Nephron (organoid): ENCODE data around the gene THSD4.

Experiments used
- H3K27ac Mint-ChIP-seq, 3 experiments: 2 replicates each; pipeline ENCODE4 v1.8.0; 2020; ENCODE audit warnings: mixed read lengths in 3 of 3, mild to moderate bottlenecking in 2 of 3, moderate library complexity in 1 of 3
- H3K27me3 Mint-ChIP-seq: 2 replicates; pipeline ENCODE4 v1.8.0; 2021; ENCODE audit warnings: low read depth, mild to moderate bottlenecking, moderate library complexity, mixed read lengths
- H3K36me3 Mint-ChIP-seq: 2 replicates; pipeline ENCODE4 v1.8.0; 2020; ENCODE audit warnings: low read depth, mixed read lengths
- H3K4me1 Mint-ChIP-seq: 2 replicates; pipeline ENCODE4 v1.8.0; 2020; ENCODE audit warnings: mixed read lengths
- H3K4me3 Mint-ChIP-seq, 3 experiments: 2 replicates each; pipeline ENCODE4 v1.8.0; 2020; ENCODE audit warnings: mild to moderate bottlenecking in 3 of 3, mixed read lengths in 3 of 3, moderate library complexity in 2 of 3
- H3K9me3 Mint-ChIP-seq: 2 replicates; pipeline ENCODE4 v1.8.0; 2020; ENCODE audit warnings: mixed read lengths
- CTCF ChIP-seq, 3 experiments: fragments of 200-600 bp; sonication (generic); IDR thresholded peaks; one replicate each; pipeline ENCODE4 v1.5.0; 2021; ENCODE audit warnings: antibody characterized with exemption in 3 of 3; ENCODE audit not compliant: unreplicated experiment in 3 of 3

THSD4 gene

GRCh38 chr15:71456362-71456761, 341.1 kb downstream of the THSD4 start:
- no peak for TF ChIP-seq CTCF (IDR thresholded peaks at IDR 0.05; ENCODE audit: unreplicated experiment in 3 of 3)
- peaks cover 11% of the 10 kb centered on the region for H3K27me3 Mint-ChIP-seq
- peaks cover 30% of the 10 kb centered on the region for H3K4me1 Mint-ChIP-seq
- H3K9me3 Mint-ChIP-seq, result no peaks in the 10 kb centered on the region
- H3K4me3 Mint-ChIP-seq, result no peak overlapping the region
- no peaks in the 10 kb centered on the region for H3K36me3 Mint-ChIP-seq
- no peak overlapping the region for H3K27ac Mint-ChIP-seq

GRCh38 chr15:71456811-71457210, 341.5 kb downstream of the THSD4 start:
- Mint-ChIP-seq H3K9me3 (no peaks in the 10 kb centered on the region), H3K36me3 (no peaks in the 10 kb centered on the region), H3K27me3 (peaks cover 10% of the 10 kb centered on the region), H3K27ac (no peak overlapping the region), H3K4me1 (peaks cover 30% of the 10 kb centered on the region), H3K4me3 (no peak overlapping the region)
- no peak for TF ChIP-seq CTCF (IDR thresholded peaks at IDR 0.05; ENCODE audit: unreplicated experiment in 3 of 3)

- peaks cover 3% of the 10 kb centered on the region for H3K36me3 Mint-ChIP-seq
- H3K4me1 Mint-ChIP-seq, result peaks cover 28% of the 10 kb centered on the region
- no peak for TF ChIP-seq CTCF (IDR thresholded peaks at IDR 0.05; ENCODE audit: unreplicated experiment in 3 of 3)
- no peak overlapping the region for H3K27ac Mint-ChIP-seq
- peaks cover 1% of the 10 kb centered on the region for H3K9me3 Mint-ChIP-seq
- H3K27me3 Mint-ChIP-seq, result peaks cover 7% of the 10 kb centered on the region
- no peak overlapping the region for H3K4me3 Mint-ChIP-seq
Measured at GRCh38 chr15:71458089-71458660, 342.9 kb downstream of the THSD4 start.

GRCh38 chr15:71461748-71462147, 346.5 kb downstream of the THSD4 start:
- no peak overlapping the region for H3K27ac Mint-ChIP-seq
- no peak for TF ChIP-seq CTCF (IDR thresholded peaks at IDR 0.05; ENCODE audit: unreplicated experiment in 3 of 3)
- H3K4me3 Mint-ChIP-seq, result no peak overlapping the region
- H3K9me3 Mint-ChIP-seq, result peaks cover 2% of the 10 kb centered on the region
- H3K36me3 Mint-ChIP-seq, result peaks cover 3% of the 10 kb centered on the region
- peaks cover 3% of the 10 kb centered on the region for H3K27me3 Mint-ChIP-seq
- peaks cover 17% of the 10 kb centered on the region for H3K4me1 Mint-ChIP-seq

- peaks cover 17% of the 10 kb centered on the region for H3K4me1 Mint-ChIP-seq
- H3K27me3 Mint-ChIP-seq, result peaks cover 3% of the 10 kb centered on the region
- H3K27ac Mint-ChIP-seq, result no peak overlapping the region
- H3K4me3 Mint-ChIP-seq, result no peak overlapping the region
- TF ChIP-seq CTCF (IDR thresholded peaks at IDR 0.05; ENCODE audit: unreplicated experiment in 3 of 3), result no peak
- peaks cover 2% of the 10 kb centered on the region for H3K9me3 Mint-ChIP-seq
- H3K36me3 Mint-ChIP-seq, result peaks cover 3% of the 10 kb centered on the region
Measured at GRCh38 chr15:71462638-71463037, 347.4 kb downstream of the THSD4 start.

GRCh38 chr15:71463156-71463665, 347.9 kb downstream of the THSD4 start:
- H3K36me3 Mint-ChIP-seq, result peaks cover 3% of the 10 kb centered on the region

More at GRCh38 chr15:71463156-71463665, 347.9 kb downstream of the THSD4 start:
- peaks cover 17% of the 10 kb centered on the region for H3K4me1 Mint-ChIP-seq
- peaks cover 3% of the 10 kb centered on the region for H3K27me3 Mint-ChIP-seq
- no peak overlapping the region for H3K27ac Mint-ChIP-seq
- H3K4me3 Mint-ChIP-seq, result no peak overlapping the region
- H3K9me3 Mint-ChIP-seq, result peaks cover 2% of the 10 kb centered on the region
- no peak for TF ChIP-seq CTCF (IDR thresholded peaks at IDR 0.05; ENCODE audit: unreplicated experiment in 3 of 3)
